Upper lobe of right lung (tissue), 1 donor: ENCODE data around the gene ARRB1. TPM values are rescaled to one million over a fixed set of nuclear protein-coding genes. Genes with fewer than 3 reads are reported as not detected.
A peak's percentile ranks its signal among the peaks of the same experiment; 100 is the strongest.

Source experiments
- ATAC-seq: fragments of 200-7000 bp; cut with Tn5 transposase; one replicate; pipeline ENCODE4 v1.9.1; 2020; ENCODE audit warnings: mild to moderate bottlenecking, moderate library complexity
- DNase-seq: peaks from one replicate; pipeline ENCODE4 v3.0.0-alpha.2; 2020
- H3K27ac ChIP-seq: fragments of 200-600 bp; one replicate; pipeline ENCODE4 v1.8.0; 2022
- H3K27me3 ChIP-seq: fragments of 200-600 bp; one replicate; pipeline ENCODE4 v1.8.0; 2022; ENCODE audit warnings: mild to moderate bottlenecking
- H3K36me3 ChIP-seq: fragments of 200-600 bp; one replicate; pipeline ENCODE4 v1.8.0; 2022
- H3K4me1 ChIP-seq: fragments of 200-600 bp; one replicate; pipeline ENCODE4 v1.8.0; 2022
- H3K4me3 ChIP-seq: fragments of 200-600 bp; one replicate; pipeline ENCODE4 v1.8.0; 2022; ENCODE audit warnings: mild to moderate bottlenecking
- H3K9me3 ChIP-seq: fragments of 200-600 bp; one replicate; pipeline ENCODE4 v1.8.0; 2022
- CTCF ChIP-seq: fragments of 200-600 bp; IDR thresholded peaks from one replicate; pipeline ENCODE4 v1.8.0; 2022; ENCODE audit warnings: antibody characterized with exemption
- intact Hi-C: fragments of 100-400 bp; cut with DNase I; formaldehyde crosslinking; loops from one replicate; pipeline ENCODE4 v1.11.0; 2022
- total RNA-seq: library from RNA; stranded (reverse); fragmentation: NEBNext Ultra II Directional; extraction: Animal tissue kit (Norgen Biotek cat#: 25700); gene quantifications from one replicate; pipeline ENCODE4 v1.2.1, GENCODE V29; 2021
- donor health status: DM: no; HTN: yes; CAD: no; lungs with severe emphysema.

ARRB1 gene
- total RNA-seq, 1 donor from 2014 or later = 188 TPM

GRCh38 chr11:75254326-75254725 lies 97.1 kb downstream of the ARRB1 start:
- H3K4me1 ChIP-seq = no peaks in the 10 kb centered on the region
- ATAC-seq (no peak), DNase-seq (no peak)
- no peak overlapping the region for H3K27ac ChIP-seq
- intact Hi-C loops = no loop called here
- no peaks in the 10 kb centered on the region for H3K9me3 ChIP-seq
- peaks cover 3% of the 10 kb centered on the region for H3K27me3 ChIP-seq
- H3K36me3 ChIP-seq = no peaks in the 10 kb centered on the region
- no peak overlapping the region for H3K4me3 ChIP-seq
- no peak for TF ChIP-seq CTCF

GRCh38 chr11:75249704-75250103 lies 101.8 kb downstream of the ARRB1 start:
- Histone ChIP-seq H3K4me3 (no peak overlapping the region), H3K4me1 (no peaks in the 10 kb centered on the region), H3K9me3 (no peaks in the 10 kb centered on the region), H3K36me3 (no peaks in the 10 kb centered on the region), H3K27ac (no peak overlapping the region), H3K27me3 (peaks cover 2% of the 10 kb centered on the region)
- DNase-seq (peak; percentile 29), ATAC-seq (no peak)
- no peak for TF ChIP-seq CTCF
- intact Hi-C loops = loop anchor here (2.0 to 5.0 kb wide), 2 partner anchors 107 to 317 kb away; no protein-coding TSS in a partner anchor

GRCh38 chr11:75248924-75249256 lies 102.6 kb downstream of the ARRB1 start:
- H3K36me3 ChIP-seq = no peaks in the 10 kb centered on the region
- H3K9me3 ChIP-seq = no peaks in the 10 kb centered on the region
- H3K27me3 ChIP-seq = peaks cover 3% of the 10 kb centered on the region
- no peak overlapping the region for H3K4me3 ChIP-seq
- ATAC-seq (no peak), DNase-seq (no peak)
- no peak overlapping the region for H3K27ac ChIP-seq
- intact Hi-C loops = loop anchor here (2.0 to 5.0 kb wide), 2 partner anchors 106 to 317 kb away; no protein-coding TSS in a partner anchor
- TF ChIP-seq CTCF = peak; percentile 3
- H3K4me1 ChIP-seq = no peaks in the 10 kb centered on the region

GRCh38 chr11:75246671-75247350 lies 104.7 kb downstream of the ARRB1 start:
- ATAC-seq (no peak), DNase-seq (peak; percentile 56)
- Histone ChIP-seq H3K36me3 (no peaks in the 10 kb centered on the region), H3K27me3 (peaks cover 20% of the 10 kb centered on the region), H3K27ac (no peak overlapping the region), H3K4me1 (no peaks in the 10 kb centered on the region), H3K9me3 (no peaks in the 10 kb centered on the region), H3K4me3 (no peak overlapping the region)
- TF ChIP-seq CTCF = no peak
- intact Hi-C loops = loop anchor here (5.0 kb wide), 1 partner anchor 315 kb away; no protein-coding TSS in a partner anchor

- ATAC-seq = no peak
- no peaks in the 10 kb centered on the region for H3K4me1 ChIP-seq
- DNase-seq = peak; percentile 42
Measured at GRCh38 chr11:75246006-75246670, 105.3 kb downstream of the ARRB1 start.

More at GRCh38 chr11:75246006-75246670, 105.3 kb downstream of the ARRB1 start:
- Histone ChIP-seq H3K9me3 (no peaks in the 10 kb centered on the region), H3K27me3 (peaks cover 20% of the 10 kb centered on the region), H3K36me3 (no peaks in the 10 kb centered on the region), H3K4me3 (no peak overlapping the region), H3K27ac (no peak overlapping the region)
- intact Hi-C loops = loop anchor here (5.0 kb wide), 1 partner anchor 314 kb away; no protein-coding TSS in a partner anchor
- TF ChIP-seq CTCF = no peak
